Uterus (tissue), 2 donors: Measurements from ENCODE around the gene CAMK2D.

Source experiments
- CTCF ChIP-seq, 4 experiments: fragments of 200-600 bp in 2 of 4; fragments of 450-650 bp in 2 of 4; sonication (generic) in 2 of 4; IDR thresholded peaks; one replicate each; pipeline ENCODE4 v1.5.1; 2016 to 2019; ENCODE audit warnings: antibody characterized with exemption in 4 of 4, mild to moderate bottlenecking in 2 of 4, moderate library complexity in 1 of 4
- POLR2A ChIP-seq, 2 donors: fragments of 450-650 bp; IDR thresholded peaks; one replicate each; pipeline ENCODE4 v1.6.1; 2016; ENCODE audit warnings: antibody characterized with exemption in 2 of 2, mild to moderate bottlenecking in 1 of 2, moderate library complexity in 1 of 2

GRCh38 chr4:113445286-113445685 is 316.3 kb downstream of the CAMK2D start:
- TF ChIP-seq CTCF (IDR thresholded peaks at IDR 0.05) (no peak), POLR2A (IDR thresholded peaks at IDR 0.05) (no peak)
